Astrocyte of the cerebellum (primary cell): ENCODE data around the gene ASIC5.

ENCODE experiments used
- DNase-seq: peaks from one replicate; pipeline ENCODE4 v3.0.0-alpha.2; 2011; ENCODE audit warnings: low read depth
- H3K4me3 ChIP-seq: 2 replicates; pipeline ENCODE4 v1.5.1; 2011; ENCODE audit warnings: mild to moderate bottlenecking, low read depth, low read length, moderate library complexity
- CTCF ChIP-seq: IDR thresholded peaks from 2 replicates; pipeline ENCODE4 v1.5.1; 2012; ENCODE audit warnings: low read length, low read depth, moderate library complexity, mild to moderate bottlenecking; ENCODE audit errors: missing control alignments
- in situ Hi-C: cut with HindIII; loops from 2 replicates; pipeline ENCODE4 v1.10.0; 2017; ENCODE audit warnings: low sequenced_read_pairs

ASIC5 gene

GRCh38 chr4:155854582-155855226 is 11.4 kb downstream of the ASIC5 start:
- no peak for TF ChIP-seq CTCF
- H3K4me3 ChIP-seq, result no peak overlapping the region
- in situ Hi-C loops, result no loop called here
- no peak for DNase-seq

DNA sequence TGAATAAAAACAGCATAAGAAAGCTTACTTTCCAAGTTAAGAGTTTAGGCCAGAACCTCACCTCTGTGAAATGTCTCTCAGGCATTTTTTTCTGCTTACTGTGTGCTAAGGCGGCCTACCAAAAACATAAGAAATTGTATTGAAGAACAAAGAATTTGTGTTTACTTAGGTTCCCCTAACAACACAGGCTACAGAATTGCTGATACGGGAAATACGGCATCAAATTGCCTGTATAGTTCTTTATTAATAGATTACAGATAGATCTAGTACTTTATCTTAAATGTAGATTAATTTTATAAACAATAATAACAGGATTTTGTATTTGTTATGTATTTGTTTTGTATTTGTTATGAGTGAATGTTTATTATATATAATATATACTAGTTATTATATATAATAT is 12.9 kb downstream of the ASIC5 start:
- H3K4me3 ChIP-seq, result no peak overlapping the region
- TF ChIP-seq CTCF, result no peak
- DNase-seq, result no peak
- in situ Hi-C loops, result no loop called here

GRCh38 chr4:155849042-155849441 is 17.0 kb downstream of the ASIC5 start:
- H3K4me3 ChIP-seq, result no peak overlapping the region
- in situ Hi-C loops, result no loop called here
- no peak for DNase-seq
- TF ChIP-seq CTCF, result no peak

GRCh38 chr4:155846929-155847328 is 19.1 kb downstream of the ASIC5 start:
- in situ Hi-C loops, result no loop called here
- no peak for TF ChIP-seq CTCF
- H3K4me3 ChIP-seq, result no peak overlapping the region
- DNase-seq, result no peak

DNA sequence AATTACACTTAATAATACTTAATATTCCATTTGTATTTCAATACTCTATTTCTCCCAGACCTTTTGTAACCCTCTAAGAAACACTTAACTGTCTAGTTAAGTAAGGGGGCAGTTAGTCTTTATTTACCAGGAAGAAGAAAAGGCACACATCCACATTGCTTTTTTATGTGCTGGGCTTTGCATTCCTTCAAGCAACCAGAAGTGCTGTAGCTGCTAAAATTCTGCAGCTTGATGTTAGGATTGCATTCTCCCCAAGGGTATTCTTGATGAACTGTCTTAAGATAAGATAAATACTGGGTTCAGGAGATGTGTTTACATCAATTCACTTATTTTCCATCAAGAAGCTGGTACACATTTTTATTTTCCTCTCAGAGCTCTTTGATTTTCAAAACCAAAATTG is 24.0 kb downstream of the ASIC5 start:
- DNase-seq, result no peak
- in situ Hi-C loops, result no loop called here

DNA sequence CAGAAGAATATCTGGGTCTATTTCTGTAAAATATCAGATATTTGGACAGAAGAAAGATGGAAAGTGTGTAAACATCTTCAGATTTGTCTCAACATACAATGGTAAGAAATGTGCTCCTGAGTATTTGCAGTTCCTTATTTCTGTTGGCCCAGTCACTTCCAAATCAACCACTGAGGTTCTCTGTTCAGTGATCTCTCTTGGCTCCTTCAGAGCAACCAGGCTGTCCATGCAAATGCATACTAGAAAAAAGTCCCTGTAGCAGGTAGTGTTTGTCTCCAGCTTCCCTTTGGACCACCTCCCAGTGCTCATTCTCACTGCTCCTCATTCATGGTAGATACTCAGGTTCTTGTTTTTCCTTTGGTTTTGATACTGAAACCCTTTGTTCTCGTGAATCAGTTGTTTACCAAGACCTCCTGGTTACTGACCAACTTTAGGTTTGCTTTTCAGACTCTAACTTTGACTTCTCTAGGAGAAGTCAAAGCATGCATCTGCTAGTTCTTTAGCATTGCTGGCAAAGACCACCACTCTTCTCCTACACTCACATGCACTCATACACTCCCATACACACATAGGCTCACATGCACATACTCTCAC is 28.8 kb downstream of the ASIC5 start:
- TF ChIP-seq CTCF, result no peak
- no peak for DNase-seq
- H3K4me3 ChIP-seq, result no peak overlapping the region
- in situ Hi-C loops, result no loop called here

More for the DNA sequence above, 24.0 kb downstream of the ASIC5 start:
- TF ChIP-seq CTCF, result no peak
- no peak overlapping the region for H3K4me3 ChIP-seq

DNA sequence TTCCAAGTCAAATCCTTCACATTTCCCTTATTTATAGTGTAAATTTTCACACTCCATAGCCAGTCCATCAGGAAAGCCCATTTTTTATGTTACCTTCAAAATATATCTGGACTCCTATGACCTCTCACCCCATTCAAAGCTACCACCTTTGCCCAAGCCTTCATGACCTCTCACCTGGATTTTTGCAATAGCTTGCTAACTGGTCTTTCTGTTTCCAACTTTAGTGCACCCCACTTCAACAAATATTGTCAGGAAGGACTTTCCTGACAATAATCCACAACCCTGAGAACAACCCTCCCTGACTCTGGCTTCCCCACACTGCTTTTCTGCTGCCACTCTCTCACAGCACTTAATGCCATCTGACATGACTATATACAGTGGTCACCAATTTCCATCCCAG is 33.4 kb downstream of the ASIC5 start:
- no peak for DNase-seq
- no peak overlapping the region for H3K4me3 ChIP-seq
- in situ Hi-C loops, result no loop called here
- TF ChIP-seq CTCF, result no peak
